SK-N-SH treated with all-trans-retinoic acid at 6 μM for 48 hours (cell line): ENCODE data around the gene CHRNB2.

Experiments used
- ATAC-seq: fragments of 200-7000 bp; cut with Tn5 transposase; 3 replicates; pipeline ENCODE4 v1.9.1; 2020; ENCODE audit warnings: mild to moderate bottlenecking, moderate library complexity
- ARNTL ChIP-seq: fragments of 450-650 bp; formaldehyde crosslinking; IDR thresholded peaks from 2 replicates; pipeline ENCODE4 v1.5.0; 2020; ENCODE audit warnings: low read depth, mild to moderate bottlenecking, moderate library complexity, borderline replicate concordance
- CSDC2 ChIP-seq: fragments of 250-450 bp; sonication (Bioruptor Pico); IDR thresholded peaks from 2 replicates; pipeline ENCODE4 v1.5.0; 2020; ENCODE audit warnings: mild to moderate bottlenecking, moderate library complexity
- ESRRG ChIP-seq: fragments of 250-450 bp; sonication (Bioruptor Pico); IDR thresholded peaks from 2 replicates; pipeline ENCODE4 v1.6.1; 2021; ENCODE audit warnings: mild to moderate bottlenecking
- ISL1 ChIP-seq: fragments of 250-450 bp; sonication (Bioruptor Pico); IDR thresholded peaks from 2 replicates; pipeline ENCODE4 v2.1.2; 2022; ENCODE audit warnings: mild to moderate bottlenecking, moderate library complexity
- OSR1 ChIP-seq: fragments of 250-450 bp; sonication (Bioruptor Pico); IDR thresholded peaks from 2 replicates; pipeline ENCODE4 v1.8.0; 2022; ENCODE audit warnings: moderate library complexity, mild to moderate bottlenecking, inconsistent platforms
- PPARA ChIP-seq: fragments of 250-450 bp; sonication (Bioruptor Pico); IDR thresholded peaks from 2 replicates; pipeline ENCODE4 v1.5.0; 2020; ENCODE audit warnings: mild to moderate bottlenecking, borderline replicate concordance
- RARB ChIP-seq: fragments of 250-450 bp; sonication (Bioruptor Pico); IDR thresholded peaks from 2 replicates; pipeline ENCODE4 v1.8.0; 2021; ENCODE audit warnings: mild to moderate bottlenecking, moderate library complexity
- TCF4 ChIP-seq: fragments of 250-450 bp; sonication (Bioruptor Pico); IDR thresholded peaks from 2 replicates; pipeline ENCODE4 v1.8.0; 2021; ENCODE audit warnings: mild to moderate bottlenecking, moderate library complexity, borderline replicate concordance
- TOX ChIP-seq: fragments of 250-450 bp; sonication (Bioruptor Pico); IDR thresholded peaks from 2 replicates; pipeline ENCODE4 v1.8.0; 2021; ENCODE audit warnings: mild to moderate bottlenecking, moderate library complexity, borderline replicate concordance
- TSHZ2 ChIP-seq: fragments of 250-450 bp; sonication (Bioruptor Pico); IDR thresholded peaks from 2 replicates; pipeline ENCODE4 v1.5.0; 2020; ENCODE audit warnings: mild to moderate bottlenecking, moderate library complexity
- ZC3H10 ChIP-seq: fragments of 250-450 bp; sonication (Bioruptor Pico); IDR thresholded peaks from 2 replicates; pipeline ENCODE4 v1.5.1; 2021; ENCODE audit warnings: mild to moderate bottlenecking, moderate library complexity
- ZFP3 ChIP-seq: fragments of 250-450 bp; sonication (Bioruptor Pico); IDR thresholded peaks from 2 replicates; pipeline ENCODE4 v1.5.0; 2020; ENCODE audit warnings: mild to moderate bottlenecking, moderate library complexity
- ZFP30 ChIP-seq: fragments of 450-650 bp; formaldehyde crosslinking; IDR thresholded peaks from 2 replicates; pipeline ENCODE4 v1.5.0; 2022; ENCODE audit warnings: mild to moderate bottlenecking, moderate library complexity
- ZNF565 ChIP-seq: fragments of 450-650 bp; formaldehyde crosslinking; conservative IDR thresholded peaks from 2 replicates; pipeline ENCODE4 v1.5.0; 2020; ENCODE audit warnings: low read depth, mild to moderate bottlenecking, moderate library complexity
- ZNF70 ChIP-seq: fragments of 450-650 bp; formaldehyde crosslinking; IDR thresholded peaks from 2 replicates; pipeline ENCODE4 v1.5.0; 2020; ENCODE audit warnings: mild to moderate bottlenecking, moderate library complexity
- ZNF8 ChIP-seq: fragments of 450-650 bp; formaldehyde crosslinking; IDR thresholded peaks from 2 replicates; pipeline ENCODE4 v1.5.0; 2020; ENCODE audit warnings: mild to moderate bottlenecking, moderate library complexity
- TF ChIP-seq, protein P1 (sequence below): fragments of 250-450 bp; sonication (Bioruptor Pico); IDR thresholded peaks from 2 replicates; pipeline ENCODE4 v1.5.1; 2020; ENCODE audit warnings: low read depth, mild to moderate bottlenecking, moderate library complexity
- TF ChIP-seq, protein P2 (sequence below): fragments of 250-450 bp; sonication (Bioruptor Pico); IDR thresholded peaks from 2 replicates; pipeline ENCODE4 v1.8.0; 2020; ENCODE audit warnings: mild to moderate bottlenecking, moderate library complexity, borderline replicate concordance
- TF ChIP-seq, protein P3 (sequence below): fragments of 250-450 bp; sonication (Bioruptor Pico); IDR thresholded peaks from 2 replicates; pipeline ENCODE4 v1.5.1; 2021; ENCODE audit warnings: mild to moderate bottlenecking, moderate library complexity

Gene CHRNB2

DNA sequence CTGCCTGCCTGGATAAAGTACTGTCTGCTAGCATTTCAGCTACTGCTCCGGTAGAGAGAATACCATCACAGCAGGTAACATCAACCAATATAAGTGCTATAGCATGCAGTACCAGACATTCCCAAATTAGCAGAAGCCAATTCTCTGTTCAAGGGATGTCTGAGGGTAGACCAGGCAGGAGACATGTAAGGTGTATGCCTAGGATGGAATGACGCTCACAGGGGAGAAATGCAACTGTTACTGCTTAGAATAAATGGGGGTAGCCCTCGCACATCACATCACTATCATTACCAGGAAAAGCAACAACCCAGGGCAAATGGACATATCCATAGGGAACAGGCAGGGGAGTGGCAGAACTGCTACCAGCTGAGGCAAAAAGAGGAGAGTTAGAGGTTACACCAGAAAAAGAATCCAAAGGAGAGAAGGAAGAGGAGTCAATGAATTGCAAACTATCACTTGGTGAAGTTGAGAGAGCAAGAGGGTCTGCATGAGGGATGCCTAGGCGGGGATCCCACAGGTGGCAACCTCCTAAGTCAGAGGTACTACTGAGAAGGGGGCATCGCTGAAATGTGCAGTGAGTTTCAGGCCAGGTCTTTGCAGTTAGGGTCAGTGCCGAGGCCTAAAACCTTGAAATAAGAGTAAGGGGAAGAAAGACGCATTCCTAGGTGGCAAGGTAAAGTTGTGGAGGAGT lies 10.2 kb upstream of the CHRNB2 start (continued):
- TF ChIP-seq CSDC2 (CRISPR knock-in tag) (no peak), ZNF8 (CRISPR knock-in tag) (no peak), ZC3H10 (no peak), OSR1 (no peak)

DNA sequence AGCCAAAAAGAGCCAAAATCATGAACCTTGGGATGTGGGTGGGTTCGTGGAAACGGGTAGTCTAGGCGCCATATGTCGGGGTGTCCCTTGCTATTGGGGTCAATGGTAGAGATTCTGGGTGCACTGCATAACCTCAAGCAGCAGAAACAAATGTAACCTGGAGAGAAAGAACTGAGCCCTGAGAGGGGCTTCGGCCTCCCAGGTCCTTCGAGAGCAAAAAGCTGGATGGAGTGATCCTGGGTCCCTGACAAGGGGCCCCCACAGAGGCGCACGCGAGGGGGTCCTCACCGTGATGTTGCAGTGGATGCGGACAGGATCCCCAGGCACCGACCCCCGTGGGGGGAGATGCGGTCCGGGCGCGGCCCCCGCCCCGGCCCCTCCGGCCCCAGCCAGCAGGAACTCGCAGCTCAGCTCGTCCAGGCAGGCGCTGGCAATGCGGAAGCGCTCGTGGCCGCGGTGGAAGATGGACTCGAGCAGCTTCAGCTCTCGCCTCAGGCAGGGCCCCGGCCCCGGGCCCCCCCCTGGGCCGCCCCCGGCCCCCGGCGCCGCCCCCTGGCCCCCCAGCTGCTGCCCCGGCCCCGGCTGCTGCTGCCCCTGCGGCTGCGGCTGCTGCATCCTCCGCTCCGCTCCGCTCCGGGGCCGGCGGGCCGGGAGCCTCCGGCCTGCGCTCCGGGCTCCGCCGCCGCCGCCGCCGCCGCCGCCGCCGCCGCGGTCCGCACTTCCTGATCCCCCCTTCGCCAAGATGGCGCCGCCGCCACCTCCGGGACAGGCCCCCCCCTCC lies 9.4 kb upstream of the CHRNB2 start, which contains the start of gene UBE2Q1:
Gene UBE2Q1 (minus strand): TSS at position 724 of the 781 bp plus-strand sequence. CDS start 109 bp downstream, at position 615.
- no peak for TF ChIP-seq ZNF70 (CRISPR knock-in tag)
- no peak for TF ChIP-seq ZFP30
- TF ChIP-seq, protein P1, sequence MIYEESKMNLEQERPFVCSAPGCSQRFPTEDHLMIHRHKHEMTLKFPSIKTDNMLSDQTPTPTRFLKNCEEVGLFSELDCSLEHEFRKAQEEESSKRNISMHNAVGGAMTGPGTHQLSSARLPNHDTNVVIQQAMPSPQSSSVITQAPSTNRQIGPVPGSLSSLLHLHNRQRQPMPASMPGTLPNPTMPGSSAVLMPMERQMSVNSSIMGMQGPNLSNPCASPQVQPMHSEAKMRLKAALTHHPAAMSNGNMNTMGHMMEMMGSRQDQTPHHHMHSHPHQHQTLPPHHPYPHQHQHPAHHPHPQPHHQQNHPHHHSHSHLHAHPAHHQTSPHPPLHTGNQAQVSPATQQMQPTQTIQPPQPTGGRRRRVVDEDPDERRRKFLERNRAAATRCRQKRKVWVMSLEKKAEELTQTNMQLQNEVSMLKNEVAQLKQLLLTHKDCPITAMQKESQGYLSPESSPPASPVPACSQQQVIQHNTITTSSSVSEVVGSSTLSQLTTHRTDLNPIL (CRISPR knock-in tag) = no peak
- TF ChIP-seq ZNF8 (CRISPR knock-in tag) = no peak
- TF ChIP-seq ARNTL (CRISPR knock-in tag) = no peak
- TF ChIP-seq PPARA (CRISPR knock-in tag) = no peak
- no peak for TF ChIP-seq TOX (CRISPR knock-in tag)
- TF ChIP-seq, protein P2, sequence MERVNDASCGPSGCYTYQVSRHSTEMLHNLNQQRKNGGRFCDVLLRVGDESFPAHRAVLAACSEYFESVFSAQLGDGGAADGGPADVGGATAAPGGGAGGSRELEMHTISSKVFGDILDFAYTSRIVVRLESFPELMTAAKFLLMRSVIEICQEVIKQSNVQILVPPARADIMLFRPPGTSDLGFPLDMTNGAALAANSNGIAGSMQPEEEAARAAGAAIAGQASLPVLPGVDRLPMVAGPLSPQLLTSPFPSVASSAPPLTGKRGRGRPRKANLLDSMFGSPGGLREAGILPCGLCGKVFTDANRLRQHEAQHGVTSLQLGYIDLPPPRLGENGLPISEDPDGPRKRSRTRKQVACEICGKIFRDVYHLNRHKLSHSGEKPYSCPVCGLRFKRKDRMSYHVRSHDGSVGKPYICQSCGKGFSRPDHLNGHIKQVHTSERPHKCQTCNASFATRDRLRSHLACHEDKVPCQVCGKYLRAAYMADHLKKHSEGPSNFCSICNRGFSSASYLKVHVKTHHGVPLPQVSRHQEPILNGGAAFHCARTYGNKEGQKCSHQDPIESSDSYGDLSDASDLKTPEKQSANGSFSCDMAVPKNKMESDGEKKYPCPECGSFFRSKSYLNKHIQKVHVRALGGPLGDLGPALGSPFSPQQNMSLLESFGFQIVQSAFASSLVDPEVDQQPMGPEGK = no peak
- TF ChIP-seq ESRRG = no peak
- TF ChIP-seq TCF4 (CRISPR knock-in tag) = no peak
- ATAC-seq = no peak

DNA sequence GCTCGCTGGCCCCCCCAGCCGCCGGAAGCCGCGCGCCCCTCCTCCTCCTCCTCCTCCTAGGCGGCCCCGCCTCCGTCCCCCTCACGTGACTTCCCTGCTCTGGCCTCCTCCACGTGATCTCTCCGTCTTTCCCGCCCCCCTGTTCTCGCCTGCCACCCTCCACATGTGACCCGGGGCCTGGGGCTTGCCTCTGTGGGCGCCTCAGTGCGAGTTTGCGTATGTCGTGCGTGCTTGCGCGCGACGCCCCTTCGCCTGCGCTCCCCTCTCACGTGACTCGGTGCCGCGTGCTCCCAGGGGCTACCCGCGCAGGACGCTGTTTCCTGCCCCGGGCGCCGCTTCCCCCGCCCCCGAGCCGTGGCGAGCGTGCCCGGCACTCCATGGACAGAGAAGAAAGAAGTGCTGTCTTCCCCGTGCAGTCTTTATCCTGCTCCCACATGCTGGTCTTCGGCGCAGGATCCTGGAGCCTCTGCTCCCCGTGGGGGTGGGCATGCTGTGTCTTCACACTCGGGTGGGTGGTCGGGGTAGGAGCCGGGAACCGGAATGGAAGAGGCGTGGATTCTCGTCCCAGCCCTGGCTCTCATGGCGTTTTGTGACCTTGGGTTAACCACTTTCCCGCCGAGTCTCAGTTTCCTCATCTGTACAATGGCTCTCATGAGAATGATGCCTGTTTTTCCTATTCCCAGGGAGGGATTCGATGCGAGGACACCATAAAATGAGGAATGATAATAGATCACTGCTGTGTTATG lies 8.7 kb upstream of the CHRNB2 start:
- TF ChIP-seq, protein P2 = peak; percentile 56; the same call in 1 of the 2 replicates
- TF ChIP-seq ISL1 (CRISPR knock-in tag) (no peak), ZC3H10 (no peak), ESRRG (no peak), ZFP3 (peak; percentile 39; the same call in 1 of the 2 replicates), ZNF565 (no peak), RARB (CRISPR knock-in tag) (0 out of 2 replicates have a peak, but pooled peaks have one; percentile 50), PPARA (CRISPR knock-in tag) (no peak), TOX (CRISPR knock-in tag) (peak; percentile 13; the same call in 1 of the 2 replicates), ZNF8 (CRISPR knock-in tag) (no peak), OSR1 (no peak), ZFP30 (no peak), ARNTL (CRISPR knock-in tag) (no peak)
- TF ChIP-seq, protein P3, sequence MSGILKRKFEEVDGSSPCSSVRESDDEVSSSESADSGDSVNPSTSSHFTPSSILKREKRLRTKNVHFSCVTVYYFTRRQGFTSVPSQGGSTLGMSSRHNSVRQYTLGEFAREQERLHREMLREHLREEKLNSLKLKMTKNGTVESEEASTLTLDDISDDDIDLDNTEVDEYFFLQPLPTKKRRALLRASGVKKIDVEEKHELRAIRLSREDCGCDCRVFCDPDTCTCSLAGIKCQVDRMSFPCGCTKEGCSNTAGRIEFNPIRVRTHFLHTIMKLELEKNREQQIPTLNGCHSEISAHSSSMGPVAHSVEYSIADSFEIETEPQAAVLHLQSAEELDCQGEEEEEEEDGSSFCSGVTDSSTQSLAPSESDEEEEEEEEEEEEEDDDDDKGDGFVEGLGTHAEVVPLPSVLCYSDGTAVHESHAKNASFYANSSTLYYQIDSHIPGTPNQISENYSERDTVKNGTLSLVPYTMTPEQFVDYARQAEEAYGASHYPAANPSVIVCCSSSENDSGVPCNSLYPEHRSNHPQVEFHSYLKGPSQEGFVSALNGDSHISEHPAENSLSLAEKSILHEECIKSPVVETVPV (CRISPR knock-in tag) = no peak
- peak; percentile 94 for ATAC-seq

- TF ChIP-seq ZNF8 (CRISPR knock-in tag) (0 out of 2 replicates have a peak, but pooled peaks have one; percentile 26), ZC3H10 (no peak), ZFP3 (no peak), TSHZ2 (no peak)
- peak; percentile 80 for ATAC-seq
Observed at GRCh38 chr1:154559466-154560044, 8.0 kb upstream of the CHRNB2 start.
